NCI-H1694 treated with DMSO at 0.1 percent for 48 hours (cell line): ENCODE measurements around the gene HTT.
"Not testable (repeated sequence)": the region's sequence is repeated elsewhere in the genome, so short reads cannot be mapped to it uniquely, and the experiment has no call there.

Experiments used
- DNase-seq: peaks from one replicate; lab custom pipeline; 2025; lab: John Stamatoyannopoulos, UW

Gene HTT

DNA sequence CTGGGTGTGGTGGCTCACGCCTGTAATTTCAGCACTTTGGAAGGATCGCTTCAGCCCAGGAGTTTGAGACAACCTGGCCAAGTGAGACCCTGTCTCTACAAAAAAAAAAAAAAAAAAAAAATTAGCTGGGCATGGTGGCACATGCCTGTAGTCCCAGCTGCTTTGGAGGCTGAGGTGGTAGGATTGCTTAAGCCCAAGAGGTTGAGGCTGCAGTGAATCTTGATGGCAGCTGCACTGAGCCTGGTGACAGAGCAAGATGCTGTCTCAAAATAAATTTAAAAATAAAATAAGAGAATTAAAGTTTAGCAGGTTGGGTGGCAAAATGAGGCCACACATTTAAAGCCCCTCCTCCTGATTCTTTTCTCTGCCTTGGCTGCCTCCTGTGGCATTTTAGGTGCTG is 47.1 kb downstream of the HTT start:
- DNase-seq = no peak

DNA sequence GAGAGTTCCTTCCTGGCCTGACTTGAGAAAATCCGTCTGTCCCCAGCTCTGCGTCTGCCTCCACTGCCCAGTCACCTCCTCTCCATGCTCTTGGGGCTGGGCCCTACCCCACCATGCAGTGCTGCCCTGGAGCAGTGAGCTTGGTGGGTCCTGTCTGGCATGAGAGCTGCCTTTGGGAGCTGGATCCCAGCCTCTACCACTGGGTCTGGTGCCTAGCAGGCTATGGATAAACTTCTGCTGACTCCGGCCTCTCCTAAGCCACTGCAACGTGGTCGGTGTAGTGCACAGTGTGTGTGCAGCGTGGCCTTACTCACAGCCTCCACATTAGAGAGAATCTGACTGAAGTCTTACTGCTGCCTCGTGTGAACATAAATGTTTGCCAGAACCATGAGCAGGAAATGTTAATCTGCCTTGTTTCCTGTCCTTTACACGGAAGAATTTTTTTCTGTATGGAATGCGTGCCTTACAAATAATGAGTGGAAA is 47.6 kb downstream of the HTT start:
- DNase-seq = no peak

DNA sequence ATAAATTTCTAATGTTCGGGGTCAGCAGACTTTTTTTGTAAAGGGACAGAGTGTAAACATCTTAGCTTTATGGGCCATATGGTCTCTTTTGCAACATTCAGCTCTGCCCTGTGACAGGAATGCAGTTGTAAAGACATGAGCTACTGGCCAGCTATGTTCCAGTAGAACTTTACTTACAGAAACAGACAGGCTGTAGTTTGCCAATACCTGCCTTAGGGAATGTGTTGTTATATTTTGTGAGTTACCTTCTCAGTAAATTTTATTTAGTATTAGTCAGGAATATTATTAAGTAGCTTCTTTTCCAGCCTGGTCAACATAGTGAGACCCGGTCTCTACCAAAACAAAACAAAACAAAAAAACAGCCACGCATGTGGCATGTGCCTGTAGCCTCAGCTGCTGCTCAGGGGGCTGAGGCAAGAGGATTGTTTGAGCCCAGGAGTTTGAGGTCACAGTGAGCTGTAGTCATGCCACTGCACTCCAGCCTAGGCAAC is 48.7 kb downstream of the HTT start:
- no peak for DNase-seq

DNA sequence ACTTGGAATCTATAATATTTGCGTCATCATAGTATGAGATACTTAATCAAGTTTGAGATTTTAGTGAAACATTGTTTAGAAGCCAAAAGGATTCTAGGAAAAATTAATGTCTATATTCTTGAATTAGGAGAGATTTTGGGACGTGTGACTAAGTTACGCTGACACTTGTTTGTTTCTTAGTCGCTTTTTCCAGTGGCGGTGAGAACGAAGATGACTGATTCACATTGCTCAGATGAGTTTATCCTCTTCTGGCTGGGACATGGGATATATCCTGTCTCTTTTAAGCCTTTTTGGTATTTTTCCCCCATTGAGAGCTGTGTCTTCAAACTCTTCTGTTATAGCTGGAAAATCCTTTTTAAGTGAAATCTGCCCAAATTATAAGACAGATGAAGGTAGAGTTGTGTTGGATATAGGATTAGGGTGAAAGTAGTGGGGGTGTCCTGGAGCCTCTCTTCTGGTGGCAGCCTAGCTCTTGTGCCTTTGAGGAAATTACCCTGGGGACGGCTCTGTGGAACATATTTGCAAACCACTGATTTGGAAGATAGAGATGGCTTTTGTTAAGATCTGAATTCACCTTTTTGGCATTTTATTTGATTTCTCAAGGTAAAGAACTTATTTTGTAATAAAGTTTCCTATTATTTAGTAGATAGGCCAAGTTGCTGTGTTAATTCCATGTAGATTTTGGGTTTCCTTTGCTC is 49.7 kb downstream of the HTT start:
- no peak for DNase-seq

DNA sequence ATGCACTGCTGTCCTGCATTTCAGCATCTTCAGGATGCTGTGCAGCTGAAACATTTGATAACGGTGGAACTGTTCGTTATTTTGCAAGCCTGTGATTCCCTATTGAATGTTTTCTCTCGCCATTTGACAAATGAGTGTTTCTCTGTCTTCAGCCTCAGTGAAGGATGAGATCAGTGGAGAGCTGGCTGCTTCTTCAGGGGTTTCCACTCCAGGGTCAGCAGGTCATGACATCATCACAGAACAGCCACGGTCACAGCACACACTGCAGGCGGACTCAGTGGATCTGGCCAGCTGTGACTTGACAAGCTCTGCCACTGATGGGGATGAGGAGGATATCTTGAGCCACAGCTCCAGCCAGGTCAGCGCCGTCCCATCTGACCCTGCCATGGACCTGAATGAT is 52.6 kb downstream of the HTT start:
- DNase-seq = no peak

DNA sequence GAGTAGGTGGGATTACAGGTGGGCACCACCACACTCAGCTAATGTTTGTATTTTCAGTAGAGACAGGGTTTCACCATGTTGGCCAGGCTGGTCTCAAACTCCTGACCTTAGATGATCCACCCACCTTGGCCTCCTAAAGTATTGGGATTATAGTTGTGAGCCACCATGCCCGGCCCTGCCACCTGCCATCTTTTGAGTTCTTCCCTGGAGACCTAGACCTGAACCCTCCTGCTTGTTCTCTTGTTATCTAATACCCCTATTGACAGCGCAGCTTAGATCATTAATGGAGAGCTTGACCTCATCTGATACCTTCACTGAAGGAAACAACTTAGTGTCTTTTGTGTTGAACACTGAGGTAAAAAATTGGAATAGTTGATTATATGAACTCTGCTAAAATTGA is 53.6 kb downstream of the HTT start:
- DNase-seq = no peak

DNA sequence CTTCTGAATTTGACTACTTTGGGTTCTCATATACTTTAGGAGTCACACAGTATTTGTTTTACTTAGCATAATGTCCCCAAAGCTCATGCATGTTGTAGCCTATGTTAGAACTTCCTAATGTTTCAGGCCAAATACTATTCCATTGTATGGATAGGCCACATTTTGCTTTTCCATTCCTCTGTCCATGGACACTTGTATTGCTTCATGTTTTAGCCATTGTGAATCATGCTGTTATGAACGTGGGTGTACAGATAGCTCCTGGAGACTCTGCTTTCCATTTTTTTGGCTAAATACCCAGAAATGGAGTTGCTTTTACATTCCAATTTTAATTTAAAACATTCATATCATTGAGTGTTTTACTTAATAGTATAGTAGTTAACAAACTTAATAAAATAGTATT is 54.5 kb downstream of the HTT start:
- DNase-seq = no peak

DNA sequence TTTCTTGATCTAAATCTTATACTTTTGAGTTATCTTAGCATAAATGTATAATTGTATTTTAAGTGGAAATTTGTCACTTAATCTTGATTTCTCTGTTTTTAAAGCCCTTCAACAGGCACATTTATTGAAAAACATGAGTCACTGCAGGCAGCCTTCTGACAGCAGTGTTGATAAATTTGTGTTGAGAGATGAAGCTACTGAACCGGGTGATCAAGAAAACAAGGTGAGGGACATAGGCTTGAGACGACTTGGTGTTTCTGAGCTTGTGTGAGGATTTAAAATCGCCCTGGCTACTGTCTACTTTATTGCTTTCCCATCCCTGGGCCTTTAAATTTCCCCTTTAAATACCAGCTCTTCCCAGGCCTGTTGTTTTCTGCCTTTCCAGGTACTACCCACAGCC is 55.7 kb downstream of the HTT start:
- no peak for DNase-seq

DNA sequence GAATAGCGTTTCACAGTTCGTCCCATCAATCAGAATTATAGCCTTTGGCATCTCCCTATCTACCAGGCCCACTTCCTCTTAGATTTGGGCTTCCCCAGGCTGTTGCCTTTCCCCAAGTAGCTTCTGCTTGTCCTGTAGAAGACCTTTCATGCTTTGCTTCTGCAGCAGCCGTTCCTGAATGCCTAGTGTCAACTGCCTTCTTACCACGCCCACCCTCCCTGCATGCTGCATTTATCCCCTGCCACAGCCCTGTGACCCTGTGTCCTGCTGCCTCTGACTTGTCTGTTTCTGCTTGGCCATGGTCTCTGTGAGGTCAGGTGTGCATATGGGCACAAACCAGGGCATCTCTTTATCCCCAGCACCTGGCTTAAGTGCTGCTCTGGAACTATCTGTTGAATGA is 56.3 kb downstream of the HTT start:
- DNase-seq = no peak

DNA sequence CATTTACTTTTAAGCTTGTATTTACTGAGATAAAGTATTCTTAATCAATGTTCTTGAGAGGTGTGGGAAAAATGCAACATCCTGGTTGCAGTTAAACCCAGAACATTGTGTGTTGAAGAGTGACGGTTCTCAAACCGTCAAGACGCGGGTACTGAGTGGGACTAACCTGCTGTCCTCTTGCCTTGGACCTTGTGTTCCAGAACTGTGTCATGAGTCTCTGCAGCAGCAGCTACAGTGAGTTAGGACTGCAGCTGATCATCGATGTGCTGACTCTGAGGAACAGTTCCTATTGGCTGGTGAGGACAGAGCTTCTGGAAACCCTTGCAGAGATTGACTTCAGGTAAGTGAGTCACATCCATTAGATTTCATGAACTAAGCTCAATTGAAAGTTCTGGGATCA is 59.7 kb downstream of the HTT start:
- no peak for DNase-seq

DNA sequence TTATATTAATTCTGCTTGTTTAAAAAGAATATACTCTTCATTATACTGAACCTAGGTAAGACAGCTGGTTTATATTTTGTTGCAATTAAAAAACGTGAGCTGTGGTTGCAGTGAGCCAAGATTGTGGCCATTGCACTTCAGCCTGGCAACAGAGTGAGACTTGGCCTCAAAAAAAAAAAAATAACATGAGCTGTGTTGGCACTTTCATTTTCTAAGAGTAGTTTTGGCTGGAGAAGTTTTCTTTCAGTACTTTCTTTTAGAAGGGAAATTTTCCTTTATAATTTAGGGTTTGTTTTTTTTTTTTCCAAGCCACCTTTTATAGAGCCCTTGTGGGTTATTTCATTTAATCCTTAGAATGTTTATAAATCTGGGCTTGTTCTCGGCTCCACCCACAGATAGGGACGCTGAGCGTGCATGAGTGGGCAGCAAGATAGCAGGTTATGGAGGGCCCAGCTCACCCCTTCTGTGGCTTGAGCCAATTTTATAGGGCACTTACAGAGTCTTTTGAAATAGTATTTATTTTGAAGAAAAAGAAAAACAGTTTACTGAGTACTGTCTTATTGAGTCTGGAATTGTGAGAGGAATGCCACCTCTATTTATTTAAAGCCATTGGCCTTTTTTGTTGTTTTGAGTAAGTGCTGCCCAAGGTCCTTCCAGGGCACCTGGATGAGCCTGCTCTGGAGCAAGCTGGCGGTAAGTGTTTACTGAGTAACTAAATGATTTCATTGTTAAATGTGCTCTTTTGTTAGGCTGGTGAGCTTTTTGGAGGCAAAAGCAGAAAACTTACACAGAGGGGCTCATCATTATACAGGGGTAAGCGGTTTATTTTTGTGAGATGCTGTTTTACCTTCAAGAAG is 60.9 kb downstream of the HTT start:
- no peak for DNase-seq

DNA sequence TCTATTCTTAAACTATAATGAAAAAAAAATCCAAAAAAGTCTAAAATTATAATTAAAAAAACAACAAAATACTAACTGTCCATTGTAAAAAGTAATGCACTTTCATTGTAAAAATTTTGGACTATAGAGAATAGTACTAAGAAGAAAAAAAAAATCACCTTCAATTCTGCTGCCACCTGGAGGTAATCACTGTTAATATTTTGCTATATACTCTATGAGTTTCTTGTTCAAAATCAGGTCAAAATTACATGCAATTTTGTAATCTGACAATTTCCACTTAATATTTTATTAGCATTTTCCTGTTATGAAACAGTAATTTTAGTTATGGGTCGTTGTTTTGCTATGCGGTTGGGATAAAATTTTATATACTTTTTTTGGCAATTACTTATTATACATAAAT is 62.0 kb downstream of the HTT start:
- DNase-seq = peak; percentile 2

DNA sequence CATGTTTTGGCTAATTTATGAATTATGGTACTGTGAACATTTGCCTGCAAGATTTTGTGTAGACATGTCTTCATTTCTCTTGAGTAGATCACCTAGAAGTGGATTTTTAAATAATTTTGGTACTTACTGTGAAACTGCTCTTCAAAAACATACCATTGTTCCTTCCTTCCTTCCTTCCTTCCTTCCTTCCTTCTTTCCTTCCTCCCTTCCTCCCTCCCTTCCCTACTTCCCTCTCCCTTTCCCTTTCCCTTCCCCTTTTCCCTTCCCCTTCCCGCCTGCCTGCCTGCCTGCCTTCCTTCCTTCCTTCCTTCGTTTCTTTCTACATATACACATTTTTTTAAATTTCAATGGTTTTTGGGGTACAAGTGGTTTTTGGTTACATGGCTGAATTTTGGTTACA is 63.4 kb downstream of the HTT start:
- DNase-seq = no peak

DNA sequence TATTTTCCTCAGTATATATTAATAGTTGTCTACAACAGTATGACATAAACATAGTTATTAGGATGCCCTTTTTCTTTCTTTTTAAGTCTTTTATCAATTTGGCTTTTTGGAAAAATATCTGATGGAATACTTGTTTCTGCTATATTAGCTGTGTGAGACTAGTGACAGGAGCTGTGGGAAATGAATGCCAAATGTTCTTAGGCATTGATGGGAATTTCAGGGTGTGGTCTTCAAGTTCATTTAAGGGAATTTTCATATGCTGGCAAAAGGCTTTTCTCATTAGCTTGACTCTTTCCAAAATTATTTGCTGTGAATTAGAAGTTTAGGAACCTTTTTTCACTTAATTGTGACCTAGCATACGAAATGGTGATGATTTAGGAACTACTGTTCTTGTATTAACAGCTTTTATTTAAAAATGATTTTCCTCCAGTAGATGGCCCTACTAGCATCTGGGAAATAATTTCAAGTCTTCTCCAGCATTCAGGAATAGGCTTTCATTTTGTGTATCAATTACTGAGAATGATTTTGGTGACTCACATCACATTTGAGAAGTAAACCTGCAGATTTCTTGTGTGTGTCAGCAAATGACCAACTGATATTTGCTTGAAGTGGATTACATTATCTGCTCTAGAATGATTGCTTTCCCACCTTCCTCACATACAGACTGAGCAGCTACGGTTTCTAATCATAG is 70.9 kb downstream of the HTT start:
- peak; percentile 31 for DNase-seq

DNA sequence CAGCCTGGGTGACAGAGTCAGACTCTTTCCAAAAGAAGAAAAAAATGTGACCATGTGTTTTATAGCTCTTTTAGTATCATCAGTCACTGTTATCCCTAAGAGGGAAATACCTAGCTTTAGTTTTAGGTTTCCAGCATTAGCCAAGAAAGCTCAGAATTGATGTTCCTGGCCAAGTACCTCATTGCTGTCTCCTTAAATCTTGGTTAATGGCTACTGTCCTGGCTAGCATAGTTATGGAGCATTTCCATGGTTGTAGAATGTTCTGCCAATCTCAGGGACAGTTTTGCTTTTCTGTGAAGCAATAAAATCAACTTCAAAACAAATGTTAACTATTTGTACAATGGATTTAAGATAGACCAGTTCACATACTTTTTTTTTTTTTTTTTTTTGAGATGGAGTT is 74.4 kb downstream of the HTT start:
- no peak for DNase-seq

DNA sequence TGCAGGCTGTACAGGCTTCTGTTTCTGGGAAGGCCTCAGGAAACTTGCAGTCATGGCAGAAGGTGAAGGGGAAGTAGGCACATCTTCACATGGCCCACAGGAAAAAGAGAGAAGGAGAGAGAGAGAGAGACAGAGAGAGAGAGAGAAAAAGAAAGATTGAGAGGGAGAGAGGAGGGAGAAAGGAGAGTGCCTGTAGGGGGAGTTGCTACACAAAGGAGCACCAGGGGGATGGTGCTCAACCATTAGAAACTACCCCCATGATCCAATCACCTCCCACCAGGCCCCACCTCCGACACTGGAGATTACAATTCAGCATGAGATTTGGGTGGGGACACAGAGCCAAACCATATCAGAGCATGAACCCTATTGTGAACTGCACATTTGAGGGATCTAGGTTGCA is 76.8 kb downstream of the HTT start:
- DNase-seq = not testable (repeated sequence)

DNA sequence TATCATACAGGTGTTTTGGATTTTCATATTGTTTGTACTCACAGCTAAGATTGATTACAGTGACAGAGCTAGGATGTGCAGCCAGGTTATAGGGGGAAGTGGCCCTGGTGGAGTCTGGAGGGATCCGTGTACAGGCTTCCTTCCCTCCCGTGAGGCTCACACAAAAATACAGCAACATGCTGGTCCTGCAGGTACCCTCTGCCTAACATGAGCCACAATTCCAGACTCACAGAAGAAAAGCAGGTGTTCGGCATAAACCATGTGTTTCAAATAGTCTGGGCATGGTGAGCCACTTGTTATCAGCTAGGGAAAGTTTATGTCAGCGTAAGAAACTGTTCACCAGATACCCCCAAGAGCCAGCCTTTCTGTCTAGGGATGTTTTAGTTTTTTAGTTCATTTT is 82.9 kb downstream of the HTT start:
- no peak for DNase-seq

DNA sequence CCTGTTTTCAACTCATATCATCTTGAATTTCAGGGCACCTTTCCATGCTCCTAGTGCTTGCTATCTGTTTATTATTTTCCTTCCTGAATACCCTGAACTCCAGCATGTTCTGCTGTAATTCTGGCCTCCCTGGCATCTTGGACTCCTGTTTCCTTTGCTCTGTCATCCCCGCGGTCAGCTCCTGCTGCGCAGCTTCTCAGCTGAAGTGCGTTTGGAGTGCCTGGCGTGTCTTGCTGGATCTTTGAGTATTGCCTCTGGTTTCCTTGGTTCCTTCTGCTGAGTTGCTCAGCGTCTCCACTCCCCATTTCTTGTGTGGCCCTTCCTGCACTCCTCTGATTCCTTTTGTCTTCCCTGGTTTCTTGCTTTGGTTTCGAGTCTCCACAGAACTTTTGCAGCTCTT is 84.4 kb downstream of the HTT start:
- no peak for DNase-seq

DNA sequence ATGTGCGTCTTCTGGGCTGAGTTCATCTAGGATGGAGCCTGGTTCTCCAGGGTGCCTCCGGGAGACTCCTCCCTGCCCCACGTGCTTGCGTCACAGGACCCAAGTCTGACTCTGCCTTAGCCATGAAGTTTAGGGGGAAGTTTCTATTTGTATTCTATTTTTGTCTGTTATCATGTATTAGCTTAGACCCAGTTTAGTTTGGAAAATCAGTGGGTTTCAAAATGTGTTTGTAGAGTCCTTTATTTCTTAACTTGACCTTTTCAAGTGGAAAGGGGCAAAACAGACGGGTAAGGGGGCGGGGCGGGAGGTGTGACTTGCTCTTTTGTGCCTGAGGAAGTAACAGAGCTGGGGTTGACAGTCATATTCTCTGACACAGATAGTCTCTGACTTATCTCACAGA is 86.0 kb downstream of the HTT start:
- no peak for DNase-seq

DNA sequence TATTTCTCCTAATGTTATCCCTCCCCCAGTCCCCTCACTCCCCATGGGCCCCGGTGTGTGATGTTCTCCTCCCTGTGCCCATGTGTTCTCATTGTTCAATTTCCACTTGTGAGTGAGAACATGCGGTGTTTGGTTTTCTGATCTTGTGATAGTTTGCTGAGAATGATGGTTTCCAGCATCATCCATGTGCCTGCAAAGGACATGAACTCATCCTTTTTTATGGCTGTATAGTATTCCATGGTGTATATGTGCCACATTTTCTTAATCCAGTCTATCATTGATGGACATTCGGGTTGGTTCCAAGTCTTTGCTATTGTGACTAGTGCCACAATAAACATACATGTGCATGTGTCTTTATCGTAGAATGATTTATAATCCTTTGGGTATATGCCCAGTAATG is 86.6 kb downstream of the HTT start:
- DNase-seq = not testable (repeated sequence)

DNA sequence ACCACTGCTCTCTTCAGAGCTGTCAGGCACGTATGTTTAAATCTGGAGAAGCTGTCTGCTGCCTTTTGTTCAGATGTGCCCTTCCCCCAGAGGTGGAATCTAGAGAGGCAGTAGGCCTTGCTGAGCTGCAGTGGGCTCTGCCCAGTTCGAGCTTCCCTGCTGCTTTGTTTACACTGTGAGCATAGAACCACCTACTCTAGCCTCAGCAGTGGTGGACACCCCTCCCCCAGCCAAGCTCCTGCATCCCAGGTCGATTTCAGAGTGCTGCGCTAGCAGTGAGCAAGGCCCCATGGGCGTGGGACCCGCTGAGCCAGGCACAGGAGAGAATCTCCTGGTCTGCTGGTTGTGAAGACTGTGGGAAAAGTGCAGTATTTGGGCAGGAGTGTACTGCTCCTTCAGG is 92.0 kb downstream of the HTT start:
- not testable (repeated sequence) for DNase-seq

DNA sequence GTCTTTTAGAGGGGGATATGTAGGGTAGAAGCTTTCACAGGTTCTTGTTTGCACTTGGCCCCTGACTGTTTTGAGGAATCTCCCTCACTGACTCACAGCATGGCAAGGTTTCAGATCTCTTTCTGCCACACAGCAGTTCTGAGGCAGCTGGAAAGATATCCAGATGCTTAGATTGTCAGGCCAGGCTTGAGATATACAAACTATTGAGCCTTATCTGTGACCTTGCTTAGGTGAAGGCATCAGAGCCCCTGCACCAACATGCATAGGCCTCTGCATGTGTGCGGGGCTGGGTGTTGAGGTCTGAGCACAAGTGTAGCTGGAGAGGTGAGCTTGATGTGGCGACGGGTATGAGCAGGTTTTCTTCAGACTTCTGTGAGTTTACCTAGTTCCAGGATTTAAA is 93.5 kb downstream of the HTT start:
- DNase-seq = no peak
